Spleen (tissue), 11 donors: ENCODE data around the gene PRKG1. TPM values are rescaled to one million over a fixed set of nuclear protein-coding genes. Genes with fewer than 3 reads are reported as not detected.

Experiments
- DNase-seq: peaks from one replicate; pipeline ENCODE4 v3.0.0-alpha.2; 2020
- H3K27ac ChIP-seq, 8 donors: fragments of 200-600 bp; sonication (generic) in 7 of 8; 1 replicate in 4 of 8; 2 replicates in 4 of 8; pipeline versions ENCODE4 v1.5.0 to v1.8.0; 2016 to 2021; ENCODE audit warnings: inconsistent platforms in 4 of 8, mild to moderate bottlenecking in 4 of 8, moderate library complexity in 1 of 8
- H3K27me3 ChIP-seq, 7 donors: fragments of 200-600 bp; sonication (generic) in 6 of 7; replicated peaks in 1 of 7; 1 replicate in 4 of 7; 2 replicates in 3 of 7; pipeline versions ENCODE4 v1.5.0 to v1.8.0; 2016 to 2021; ENCODE audit warnings: inconsistent platforms in 3 of 7, mild to moderate bottlenecking in 1 of 7
- H3K36me3 ChIP-seq, 6 donors: fragments of 200-600 bp; sonication (generic) in 5 of 6; 1 replicate in 4 of 6; 2 replicates in 2 of 6; pipeline versions ENCODE4 v1.5.0 to v1.8.0; 2016 to 2021; ENCODE audit warnings: inconsistent platforms in 2 of 6
- H3K4me1 ChIP-seq, 6 donors: fragments of 200-600 bp; sonication (generic) in 5 of 6; 1 replicate in 3 of 6; 2 replicates in 3 of 6; pipeline versions ENCODE4 v1.5.0 to v1.8.0; 2016 to 2021; ENCODE audit warnings: inconsistent platforms in 3 of 6
- H3K4me3 ChIP-seq, 8 donors: fragments of 200-600 bp; sonication (generic) in 7 of 8; 1 replicate in 4 of 8; 2 replicates in 4 of 8; pipeline versions ENCODE4 v1.5.0 to v1.8.0; 2016 to 2021; ENCODE audit warnings: inconsistent platforms in 4 of 8, mild to moderate bottlenecking in 4 of 8, moderate library complexity in 2 of 8
- H3K9me3 ChIP-seq, 8 donors: fragments of 200-600 bp; sonication (generic) in 7 of 8; 1 replicate in 4 of 8; 2 replicates in 4 of 8; pipeline versions ENCODE4 v1.5.0 to v1.8.0; 2016 to 2021; ENCODE audit warnings: inconsistent platforms in 4 of 8
- POLR2A ChIP-seq, 3 donors: fragments of 450-650 bp; IDR thresholded peaks; one replicate each; pipeline ENCODE4 v1.5.1; 2017; ENCODE audit warnings: antibody characterized with exemption in 3 of 3, mild to moderate bottlenecking in 1 of 3
- POLR2AphosphoS5 ChIP-seq, 3 donors: sonication (generic); formaldehyde crosslinking; IDR thresholded peaks; one replicate each; pipeline ENCODE4 v1.5.1; 2017; ENCODE audit warnings: antibody characterized with exemption in 3 of 3
- WGBS, 5 donors: extraction: QIAGEN DNeasy Blood & Tissue Kit in 3 of 5; methylation state at CpG; one replicate each; pipeline versions ENCODE4 v1.1.5 to v1.1.7; 2013 to 2018; 5-methylcytosine and 5-hydroxymethylcytosine counted together
- intact Hi-C: fragments of 100-400 bp; cut with DNase I; formaldehyde crosslinking; loops from one replicate; pipeline ENCODE4 v1.15.0; 2023; ENCODE audit warnings: low total_unique reads
- polyA plus RNA-seq, 3 donors: library from polyadenylated mRNA; stranded (reverse); fragments of 200-250 nt; gene quantifications; one replicate each; pipeline ENCODE4 v1.2.1, GENCODE V29; 2013
- total RNA-seq, 7 donors: library from RNA; depleted of rRNA in 3 of 7; stranded (reverse); fragments of >200 nt in 3 of 7; fragmentation: NEBNext Ultra II Directional in 4 of 7; extraction: Animal tissue kit (Norgen Biotek cat#: 25700) in 4 of 7; gene quantifications; one replicate each; pipeline versions ENCODE4 v1.1.0 to v1.2.1, GENCODE V29; 2016 to 2021
- TF ChIP-seq, protein P1 (sequence below), 11 experiments: fragments of 200-600 bp in 7 of 11; fragments of 450-650 bp in 4 of 11; sonication (generic) in 4 of 11; IDR thresholded peaks in 8 of 11; conservative IDR thresholded peaks in 3 of 11; 1 replicate in 7 of 11; 2 replicates in 4 of 11; pipeline versions ENCODE4 v1.4.0 to v1.8.0; 2016 to 2021; ENCODE audit warnings: antibody characterized with exemption in 11 of 11, inconsistent platforms in 4 of 11, mild to moderate bottlenecking in 1 of 11
- donor health status: healthy with polysubstance abuse.
- donor health status: DM: no; HTN: no; CAD: no; lungs with moderate emphysema.
- donor health status: DM: no; HTN: no; CAD: no.
- donor health status: Bipolar disorder and iron deficiency.
- donor health status: healthy.
- donor health status: DM: no; HTN: no; CAD: no.
- donor health status: DM: yes; HTN: yes; CAD: no.

PRKG1 gene
- total and polyA plus RNA-seq, 10 donors, result 0.65 to 10.5 (median 7.2) TPM

GRCh38 chr10:51711519-51711891 lies 637.2 kb downstream of the PRKG1 start:
- no peak for DNase-seq
- Histone ChIP-seq H3K27ac (no peak overlapping the region), H3K27me3 (peaks cover 0 to 3% (median 0%) of the 10 kb centered on the region in 7 donors), H3K9me3 (no peaks in the 10 kb centered on the region), H3K4me3 (no peak overlapping the region), H3K4me1 (no peaks in the 10 kb centered on the region), H3K36me3 (no peaks in the 10 kb centered on the region)
- intact Hi-C loops, result no loop called here
- TF ChIP-seq, protein P1, sequence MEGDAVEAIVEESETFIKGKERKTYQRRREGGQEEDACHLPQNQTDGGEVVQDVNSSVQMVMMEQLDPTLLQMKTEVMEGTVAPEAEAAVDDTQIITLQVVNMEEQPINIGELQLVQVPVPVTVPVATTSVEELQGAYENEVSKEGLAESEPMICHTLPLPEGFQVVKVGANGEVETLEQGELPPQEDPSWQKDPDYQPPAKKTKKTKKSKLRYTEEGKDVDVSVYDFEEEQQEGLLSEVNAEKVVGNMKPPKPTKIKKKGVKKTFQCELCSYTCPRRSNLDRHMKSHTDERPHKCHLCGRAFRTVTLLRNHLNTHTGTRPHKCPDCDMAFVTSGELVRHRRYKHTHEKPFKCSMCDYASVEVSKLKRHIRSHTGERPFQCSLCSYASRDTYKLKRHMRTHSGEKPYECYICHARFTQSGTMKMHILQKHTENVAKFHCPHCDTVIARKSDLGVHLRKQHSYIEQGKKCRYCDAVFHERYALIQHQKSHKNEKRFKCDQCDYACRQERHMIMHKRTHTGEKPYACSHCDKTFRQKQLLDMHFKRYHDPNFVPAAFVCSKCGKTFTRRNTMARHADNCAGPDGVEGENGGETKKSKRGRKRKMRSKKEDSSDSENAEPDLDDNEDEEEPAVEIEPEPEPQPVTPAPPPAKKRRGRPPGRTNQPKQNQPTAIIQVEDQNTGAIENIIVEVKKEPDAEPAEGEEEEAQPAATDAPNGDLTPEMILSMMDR (IDR thresholded peaks at IDR 0.05 in 8 of 11, conservative IDR thresholded peaks at IDR 0.05 in 3 of 11), result no peak
- no peak for TF ChIP-seq POLR2AphosphoS5 (IDR thresholded peaks at IDR 0.05)
- TF ChIP-seq POLR2A (IDR thresholded peaks at IDR 0.05), result no peak
- 44 to 71% (median 60%) methylated on average over 1 of the region's 1 CpG for WGBS, 5 donors

DNA sequence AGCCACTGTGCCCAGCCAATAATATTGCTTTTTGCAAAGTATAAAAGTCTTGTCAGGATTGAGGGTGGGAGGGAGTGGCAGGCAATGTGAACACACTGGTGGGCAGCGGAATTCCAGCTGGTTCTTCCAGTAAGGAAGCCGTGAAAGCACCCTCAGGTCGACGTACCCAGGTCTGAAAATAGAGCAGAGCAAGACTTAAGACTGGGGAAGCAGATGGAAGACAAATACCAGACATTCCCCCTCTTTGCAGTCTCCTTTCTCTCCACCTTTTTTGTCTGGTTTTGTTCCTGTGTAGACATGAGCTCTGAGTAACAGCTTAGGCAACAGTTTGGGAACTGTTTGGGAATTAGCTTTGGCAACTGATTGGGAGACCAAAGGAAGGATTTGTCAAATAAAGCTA lies 642.7 kb downstream of the PRKG1 start:
- H3K4me1 ChIP-seq, result no peaks in the 10 kb centered on the region
- no peak overlapping the region for H3K27ac ChIP-seq
- H3K27me3 ChIP-seq, result peaks cover 0 to 11% (median 0%) of the 10 kb centered on the region in 7 donors
- H3K4me3 ChIP-seq, result no peak overlapping the region
- intact Hi-C loops, result no loop called here
- 73 to 88% (median 76%) methylated on average over 4 of the region's 4 CpGs for WGBS, 5 donors
- no peak for DNase-seq
- H3K36me3 ChIP-seq, result no peaks in the 10 kb centered on the region
- H3K9me3 ChIP-seq, result no peaks in the 10 kb centered on the region
- TF ChIP-seq POLR2A (IDR thresholded peaks at IDR 0.05) (no peak), POLR2AphosphoS5 (IDR thresholded peaks at IDR 0.05) (no peak)
- TF ChIP-seq, protein P1 (IDR thresholded peaks at IDR 0.05 in 8 of 11, conservative IDR thresholded peaks at IDR 0.05 in 3 of 11), result no peak

DNA sequence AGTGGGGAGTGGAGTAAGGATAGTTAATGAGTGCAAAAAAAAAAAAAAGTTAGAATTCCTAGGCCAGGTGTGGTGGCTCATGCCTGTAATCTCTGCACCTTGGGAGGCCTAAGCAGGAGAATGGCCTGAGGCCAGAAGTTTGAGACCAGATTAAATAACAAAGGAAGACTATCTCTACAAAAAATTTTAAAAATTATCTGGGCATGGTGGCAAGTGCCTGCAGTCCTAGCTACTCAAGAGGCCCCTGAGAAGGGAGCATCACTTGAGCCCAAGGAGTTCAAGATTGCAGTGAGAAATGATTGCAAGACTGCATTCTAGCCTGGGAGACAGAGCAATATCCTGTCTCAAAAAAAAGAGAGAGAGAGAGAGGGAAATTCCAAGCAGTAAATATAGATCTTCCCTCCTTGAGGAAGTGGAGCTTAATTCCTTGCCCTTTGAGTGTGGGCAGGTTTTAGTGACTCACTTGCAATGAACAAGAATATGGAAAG lies 644.6 kb downstream of the PRKG1 start:
- Histone ChIP-seq H3K27me3 (peaks cover 0 to 11% (median 0%) of the 10 kb centered on the region in 7 donors), H3K4me1 (no peaks in the 10 kb centered on the region), H3K4me3 (no peak overlapping the region), H3K9me3 (no peaks in the 10 kb centered on the region), H3K27ac (no peak overlapping the region), H3K36me3 (no peaks in the 10 kb centered on the region)
- TF ChIP-seq POLR2A (IDR thresholded peaks at IDR 0.05) (no peak), POLR2AphosphoS5 (IDR thresholded peaks at IDR 0.05) (no peak)
- TF ChIP-seq, protein P1 (IDR thresholded peaks at IDR 0.05 in 8 of 11, conservative IDR thresholded peaks at IDR 0.05 in 3 of 11), result no peak
- intact Hi-C loops, result no loop called here
- DNase-seq, result no peak

DNA sequence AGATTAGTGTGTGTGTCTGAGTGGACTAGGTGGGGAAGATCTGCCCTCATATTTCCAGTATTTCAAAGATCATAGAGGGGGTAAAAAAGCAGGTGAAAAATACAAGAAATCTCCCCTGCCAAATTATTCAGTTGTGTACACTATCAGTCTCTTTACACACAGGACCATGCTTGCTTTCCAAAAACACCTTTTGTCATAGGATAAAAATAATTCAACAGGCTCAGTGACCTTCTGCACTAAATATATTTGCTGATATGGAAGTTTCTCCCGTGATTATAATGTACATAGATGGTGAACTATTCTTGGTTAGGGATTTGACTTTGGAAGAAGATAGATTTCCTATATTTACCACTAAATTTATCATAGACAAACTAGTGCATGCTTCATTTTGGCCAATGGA lies 649.8 kb downstream of the PRKG1 start:
- intact Hi-C loops, result loop anchor here (10.0 kb wide), 1 partner anchor 59 kb away; no protein-coding TSS in a partner anchor
- no peak for DNase-seq
- no peaks in the 10 kb centered on the region for H3K9me3 ChIP-seq
- no peak overlapping the region for H3K4me3 ChIP-seq
- no peaks in the 10 kb centered on the region for H3K27me3 ChIP-seq
- H3K36me3 ChIP-seq, result no peaks in the 10 kb centered on the region
- WGBS, 5 donors, result 76 to 83% (median 78%) methylated on average over 1 of the region's 1 CpG
- TF ChIP-seq POLR2AphosphoS5 (IDR thresholded peaks at IDR 0.05) (no peak), POLR2A (IDR thresholded peaks at IDR 0.05) (no peak)
- TF ChIP-seq, protein P1 (IDR thresholded peaks at IDR 0.05 in 8 of 11, conservative IDR thresholded peaks at IDR 0.05 in 3 of 11), result no peak
- H3K27ac ChIP-seq, result no peak overlapping the region
- no peaks in the 10 kb centered on the region for H3K4me1 ChIP-seq
